NAMALWA (cell line): ENCODE results near the gene SPATA16.
"Not testable (repeated sequence)": the region's sequence is repeated elsewhere in the genome, so short reads cannot be mapped to it uniquely, and the experiment has no call there.

ENCODE experiments used
- DNase-seq: peaks from one replicate; pipeline ENCODE4 v3.0.0-alpha.2; 2015; ENCODE audit warnings: low spot score

Gene SPATA16

DNA sequence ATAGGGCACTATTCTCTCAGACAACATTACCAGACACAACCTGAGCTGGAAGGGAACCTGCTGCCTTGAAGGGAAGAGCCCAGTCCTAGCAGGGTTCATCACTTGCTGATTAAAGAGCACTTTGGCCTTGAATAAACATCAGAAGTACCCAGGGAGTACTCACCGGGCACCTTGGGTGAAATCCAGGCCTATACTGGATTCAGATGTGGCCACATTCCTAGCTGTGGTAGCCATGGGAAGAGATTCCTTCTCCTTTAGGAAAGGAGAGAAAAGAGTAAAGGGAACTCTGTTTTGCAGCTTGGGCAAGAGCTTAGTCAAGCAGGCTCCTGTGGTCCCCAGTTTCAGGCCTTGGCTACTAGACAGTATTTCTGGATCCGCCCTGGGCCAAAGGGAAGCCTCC lies 195.0 kb downstream of the SPATA16 start:
- no peak for DNase-seq

DNA sequence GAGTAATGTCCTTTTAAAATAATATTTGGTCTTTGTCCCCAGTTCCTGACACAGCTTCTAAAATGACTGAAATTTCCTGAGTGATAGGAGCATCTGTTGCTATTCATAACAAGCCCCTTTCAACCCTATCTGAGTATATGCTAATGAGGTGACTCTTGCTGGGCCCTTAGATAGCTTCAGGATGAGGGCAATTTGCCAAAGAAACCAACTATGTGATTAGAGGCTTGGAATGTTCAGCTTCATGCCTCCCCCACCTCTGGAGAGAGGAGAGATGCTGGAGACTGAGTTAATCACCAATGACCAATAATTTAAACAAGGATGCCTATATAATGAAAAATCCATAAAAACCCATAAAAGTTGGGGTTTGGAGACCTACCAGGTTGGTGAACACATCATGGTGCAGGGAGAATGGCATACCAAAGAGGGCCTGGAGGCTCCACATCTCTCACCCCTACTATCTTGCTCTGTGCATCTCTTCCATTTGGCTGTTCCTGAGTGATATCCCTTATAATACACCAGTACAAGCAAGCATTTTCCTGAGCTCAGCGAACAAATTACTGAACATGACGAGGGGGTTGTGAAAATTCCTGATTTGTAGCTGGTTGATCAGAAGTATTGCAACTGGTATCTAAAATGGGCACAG lies 201.3 kb downstream of the SPATA16 start:
- DNase-seq, result no peak

DNA sequence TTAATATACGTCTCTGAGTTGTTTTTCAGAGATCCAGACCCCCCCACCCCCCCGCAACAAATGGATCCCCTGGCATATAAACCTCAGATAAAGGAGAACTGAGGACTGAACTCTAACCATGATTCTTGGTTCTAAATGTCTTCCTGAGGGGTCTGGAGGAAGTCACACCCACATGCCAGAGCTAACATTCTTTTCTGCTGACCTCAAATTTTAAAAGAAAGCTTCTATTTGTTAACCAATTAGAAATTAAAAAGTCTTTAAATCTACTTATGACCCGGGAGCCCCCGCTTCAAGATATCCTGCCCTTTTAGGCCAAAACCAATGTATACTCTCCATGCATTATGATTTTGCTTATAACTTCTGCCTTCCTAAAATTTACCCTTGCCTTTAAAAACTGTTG lies 202.2 kb downstream of the SPATA16 start:
- no peak for DNase-seq

DNA sequence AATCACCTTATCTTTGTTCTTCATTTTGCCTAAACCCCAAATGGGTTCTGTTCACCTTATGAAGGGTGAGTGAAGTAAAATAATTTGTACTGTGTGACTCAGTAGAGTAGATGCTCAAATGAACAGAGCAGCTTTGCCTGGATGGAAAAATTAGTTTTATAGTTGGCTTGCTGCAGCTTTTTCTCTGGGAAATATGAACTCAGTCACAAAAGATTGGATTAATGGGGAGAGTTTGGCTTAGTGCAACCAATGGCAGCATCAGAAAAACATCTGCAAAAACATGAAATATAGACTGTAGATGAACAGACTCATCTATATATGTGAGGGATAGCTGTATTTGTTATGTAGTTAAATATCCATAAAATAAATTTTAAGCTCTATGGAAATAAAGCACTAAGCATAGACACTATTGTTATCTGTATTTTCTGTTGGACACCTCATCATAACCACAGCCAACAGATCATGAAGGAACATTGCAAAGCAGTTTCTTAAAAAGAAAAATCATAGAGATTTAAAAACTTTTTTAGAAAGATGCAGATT lies 209.2 kb downstream of the SPATA16 start:
- no peak for DNase-seq

DNA sequence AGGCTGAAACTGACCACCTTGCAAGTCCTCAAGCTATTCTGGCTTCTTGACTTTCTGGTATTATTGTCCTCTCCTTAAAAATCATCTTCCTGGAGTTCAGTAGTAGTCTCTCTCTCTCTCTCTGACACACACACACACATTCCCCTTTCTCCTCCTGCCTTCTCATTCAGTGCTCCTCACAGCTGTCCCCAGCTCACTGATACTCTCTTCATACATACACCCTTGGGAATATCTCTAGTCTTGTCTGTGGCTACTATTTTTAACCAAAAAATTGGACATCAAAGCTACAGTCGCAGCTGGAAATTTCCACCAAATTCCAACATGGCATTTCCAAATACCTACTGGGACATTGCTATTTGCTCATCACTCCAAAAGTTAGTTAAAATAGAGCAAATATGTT lies 211.6 kb downstream of the SPATA16 start:
- DNase-seq, result no peak

DNA sequence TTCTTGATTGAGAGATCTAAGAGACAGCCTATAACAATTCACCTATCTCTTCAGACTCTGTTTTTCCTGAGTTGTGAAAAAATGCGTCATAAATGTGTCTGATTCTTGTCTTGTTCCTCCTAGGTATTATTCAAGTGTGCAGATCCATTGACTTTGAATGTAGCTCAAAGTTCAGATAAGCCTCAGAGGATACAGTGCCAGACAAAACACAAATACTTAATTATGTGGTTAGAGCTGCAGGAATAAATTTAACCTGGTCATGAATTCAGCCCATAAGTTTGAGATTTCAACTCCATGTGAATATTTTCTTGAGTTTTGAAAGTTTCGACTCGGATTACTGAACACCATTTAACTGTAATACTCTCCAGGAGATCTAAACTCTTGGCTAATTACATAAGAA lies 216.5 kb downstream of the SPATA16 start:
- DNase-seq, result no peak

DNA sequence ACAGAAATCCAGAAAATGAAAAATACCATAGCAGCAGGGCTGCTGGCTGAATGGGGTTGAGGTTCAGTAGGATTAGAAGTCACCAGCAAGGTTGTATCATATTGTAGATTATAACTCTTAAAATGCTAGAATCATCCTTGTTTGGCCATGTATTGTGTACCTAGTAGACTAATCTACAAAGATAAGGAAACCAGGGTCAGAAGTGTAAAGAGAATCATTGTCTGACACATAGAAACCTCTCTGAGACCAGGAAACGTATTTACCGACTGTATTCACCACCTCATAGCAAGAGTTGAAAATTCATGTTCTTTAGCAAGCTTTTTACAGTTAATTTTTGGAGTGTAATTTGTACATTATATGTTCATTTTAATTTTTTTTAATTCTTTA lies 221.7 kb downstream of the SPATA16 start:
- no peak for DNase-seq

DNA sequence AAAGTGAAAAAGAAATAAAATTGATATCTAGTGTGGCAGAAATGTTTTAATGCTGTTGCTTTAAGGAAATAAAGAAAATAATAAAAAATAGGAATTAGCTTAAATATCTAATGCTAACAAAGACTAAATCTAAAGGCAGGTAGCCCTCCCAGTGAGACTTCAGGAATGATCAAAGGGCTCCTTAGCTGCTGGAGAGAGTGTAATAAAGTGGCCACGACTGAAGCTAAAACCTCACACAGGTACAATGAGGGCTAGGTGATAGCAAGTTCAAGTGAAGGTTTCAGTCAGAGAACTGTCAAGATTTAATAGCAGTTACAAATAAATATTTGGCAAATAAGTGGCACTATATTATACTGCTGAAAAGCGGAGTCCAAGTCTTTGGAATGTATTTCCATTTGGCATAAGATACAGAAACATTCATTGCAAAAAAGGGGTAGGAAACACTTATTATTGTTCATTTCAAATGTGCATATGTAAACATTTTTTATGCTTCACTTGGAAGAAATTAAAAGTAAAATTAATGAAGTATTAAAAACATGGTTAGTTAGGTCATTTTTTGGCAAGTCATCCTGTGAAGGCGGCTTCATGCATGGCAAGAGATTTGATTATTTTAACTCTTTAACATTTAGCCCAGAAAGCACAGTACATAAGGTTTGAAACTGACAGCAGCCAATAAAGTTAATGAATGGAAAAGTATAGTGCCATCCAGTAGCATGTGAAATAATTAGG lies 222.3 kb downstream of the SPATA16 start:
- DNase-seq, result no peak

DNA sequence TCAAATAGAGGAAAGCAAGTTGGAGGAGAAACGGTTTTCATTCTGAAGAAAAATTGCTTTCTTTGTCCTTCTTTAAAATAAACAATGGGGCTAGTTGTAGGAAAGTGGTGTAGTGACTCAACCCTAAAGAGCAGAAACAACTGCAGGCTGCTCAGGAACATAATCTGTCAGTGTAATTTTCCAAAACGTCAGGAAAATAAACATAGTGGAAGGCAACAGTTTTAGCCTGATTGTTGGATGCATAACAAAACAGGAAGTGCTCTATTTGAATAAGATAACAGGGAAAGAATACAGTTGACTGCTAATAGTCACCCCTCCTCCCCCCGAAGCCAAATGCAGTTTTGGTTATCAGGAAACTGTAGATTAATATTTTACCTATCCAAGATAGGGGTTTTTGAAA lies 222.9 kb downstream of the SPATA16 start:
- DNase-seq, result no peak

DNA sequence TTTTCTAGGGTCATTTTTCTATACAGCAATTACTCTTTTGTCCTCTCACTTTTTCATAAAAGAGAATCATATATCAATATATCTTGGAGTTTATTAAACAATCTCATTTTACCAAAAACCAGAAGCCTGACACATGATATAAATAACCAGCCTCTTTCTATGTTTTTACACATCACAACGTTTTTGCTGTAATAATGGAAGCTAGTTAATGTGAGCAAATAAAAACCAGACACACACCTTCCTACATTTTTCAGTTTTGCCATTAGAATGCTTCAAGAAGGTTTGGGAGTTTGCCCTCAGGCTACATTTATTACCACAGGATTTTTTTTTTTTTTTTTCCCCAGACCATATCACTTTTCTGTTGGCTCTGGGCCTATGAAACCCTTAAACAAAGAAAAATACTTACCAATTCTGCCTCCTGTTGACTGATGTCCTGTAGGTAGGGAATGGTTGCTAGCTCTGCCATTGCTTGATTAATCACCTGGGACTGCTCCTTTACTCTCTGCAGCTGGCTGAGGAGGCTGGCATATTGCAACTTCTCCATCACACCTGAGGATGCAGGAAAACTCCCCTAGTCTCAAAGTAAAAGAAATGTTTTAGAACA lies 225.0 kb downstream of the SPATA16 start:
- DNase-seq, result no peak

DNA sequence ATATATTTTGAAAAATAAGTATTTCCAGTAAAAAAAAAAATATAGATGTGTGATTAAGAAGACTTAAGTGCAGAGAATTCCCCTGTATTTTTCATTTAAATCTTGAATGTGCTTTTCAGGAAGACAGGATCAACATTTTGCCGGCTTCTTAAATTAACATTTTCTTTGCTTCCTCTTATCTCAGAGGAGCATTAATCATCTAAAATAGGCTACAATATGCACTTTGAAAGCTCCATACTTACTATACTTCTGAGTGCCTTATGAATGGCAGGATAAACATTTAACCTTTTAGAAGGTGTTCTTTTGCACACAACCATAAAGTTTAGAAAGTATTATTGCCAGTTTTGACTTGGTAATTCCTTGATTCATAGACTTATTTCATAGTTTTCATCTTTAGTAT lies 226.2 kb downstream of the SPATA16 start:
- DNase-seq, result no peak

DNA sequence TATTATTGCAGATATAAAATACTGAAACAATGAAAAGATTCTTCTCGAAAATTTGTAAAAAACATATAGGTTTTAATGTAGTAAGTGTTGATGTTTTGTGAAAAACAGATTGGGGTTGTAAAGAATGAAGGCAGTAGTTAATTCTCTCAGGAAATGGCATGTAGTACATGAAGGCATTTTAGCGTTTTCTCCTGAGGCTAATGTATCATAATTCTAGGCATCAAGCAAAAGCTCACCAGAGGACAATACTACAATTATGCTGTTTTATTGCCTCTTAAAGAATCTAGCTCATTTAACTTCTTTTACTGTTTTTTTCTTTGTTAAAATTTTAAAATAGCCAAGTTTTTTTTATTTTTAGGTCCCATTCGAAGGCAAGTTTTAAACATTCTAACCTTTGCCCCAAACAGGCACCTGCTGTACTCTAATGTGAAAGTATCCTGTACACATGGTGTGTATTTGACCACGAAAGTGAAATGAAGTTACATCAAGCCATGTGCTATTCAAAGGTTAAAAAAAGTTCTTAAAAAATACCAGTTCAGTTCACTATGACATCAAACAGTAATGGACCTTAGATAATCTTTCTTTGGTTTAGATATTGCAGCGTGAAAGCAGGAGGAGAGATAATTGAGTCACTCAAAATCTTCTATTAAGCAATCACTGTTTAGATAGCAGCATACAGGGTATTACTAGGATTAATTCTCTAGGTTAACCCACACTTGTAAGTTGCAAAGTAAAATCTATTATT lies 227.0 kb downstream of the SPATA16 start:
- no peak for DNase-seq

DNA sequence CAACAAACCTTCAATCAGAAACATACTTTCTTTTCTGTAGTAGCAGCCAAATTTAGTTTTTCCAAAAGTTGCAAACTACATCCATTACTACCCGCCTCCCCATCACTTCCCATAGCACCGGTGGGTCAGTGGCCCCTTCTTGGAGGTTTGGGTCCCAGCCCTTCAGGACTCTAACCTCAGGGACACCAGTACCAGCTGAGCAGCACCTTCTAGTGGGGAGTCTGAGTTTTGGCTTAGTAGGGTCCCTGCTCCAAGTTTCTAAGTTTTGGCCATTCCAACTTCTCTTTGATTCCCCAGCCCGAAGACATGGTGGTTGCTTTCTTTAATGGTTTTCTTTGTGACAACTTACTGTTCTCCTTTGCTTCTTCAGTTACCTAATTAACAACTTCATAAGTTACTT lies 229.9 kb downstream of the SPATA16 start:
- DNase-seq, result no peak

DNA sequence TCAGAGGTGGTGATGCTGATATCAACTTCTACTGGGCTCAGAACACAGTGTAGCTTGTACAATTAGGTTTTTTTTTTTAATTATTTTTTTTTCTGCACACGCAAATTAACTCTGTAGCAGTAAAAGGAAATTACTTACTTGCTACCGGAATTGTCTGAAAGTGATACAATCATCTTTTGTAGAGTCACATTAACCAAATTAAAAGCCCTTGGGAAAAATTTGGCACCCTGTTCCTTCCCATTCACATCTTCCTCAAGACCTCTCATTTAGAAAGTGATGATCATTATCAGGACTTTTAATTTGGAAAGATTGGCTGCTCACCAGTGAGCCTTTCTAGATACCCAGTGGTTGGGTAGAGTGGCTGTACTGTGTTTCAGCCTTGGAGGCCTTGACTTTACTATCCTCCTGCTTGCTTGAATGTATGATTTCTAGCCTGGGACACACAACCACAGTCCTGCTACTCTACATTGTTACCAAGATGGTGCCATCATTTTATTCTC lies 232.2 kb downstream of the SPATA16 start:
- DNase-seq, result no peak

DNA sequence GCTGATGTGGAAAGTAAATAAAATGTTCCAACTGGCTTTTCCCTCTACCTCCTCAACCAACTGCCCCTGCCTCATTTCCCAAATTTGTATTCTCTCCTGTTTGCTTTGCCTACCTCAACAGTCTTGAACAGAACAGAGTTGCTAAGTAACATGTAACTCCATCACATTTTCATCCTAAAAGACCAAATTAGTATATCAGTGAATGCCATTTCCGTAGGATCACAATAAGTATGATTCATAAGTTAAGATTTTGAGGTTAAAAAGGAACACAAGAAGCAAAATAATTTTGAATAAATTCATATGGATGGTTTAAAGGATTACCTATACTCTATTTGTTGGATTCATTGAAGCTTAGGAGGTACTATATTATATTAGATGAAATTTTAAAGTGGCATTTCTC lies 235.6 kb downstream of the SPATA16 start:
- DNase-seq, result no peak

DNA sequence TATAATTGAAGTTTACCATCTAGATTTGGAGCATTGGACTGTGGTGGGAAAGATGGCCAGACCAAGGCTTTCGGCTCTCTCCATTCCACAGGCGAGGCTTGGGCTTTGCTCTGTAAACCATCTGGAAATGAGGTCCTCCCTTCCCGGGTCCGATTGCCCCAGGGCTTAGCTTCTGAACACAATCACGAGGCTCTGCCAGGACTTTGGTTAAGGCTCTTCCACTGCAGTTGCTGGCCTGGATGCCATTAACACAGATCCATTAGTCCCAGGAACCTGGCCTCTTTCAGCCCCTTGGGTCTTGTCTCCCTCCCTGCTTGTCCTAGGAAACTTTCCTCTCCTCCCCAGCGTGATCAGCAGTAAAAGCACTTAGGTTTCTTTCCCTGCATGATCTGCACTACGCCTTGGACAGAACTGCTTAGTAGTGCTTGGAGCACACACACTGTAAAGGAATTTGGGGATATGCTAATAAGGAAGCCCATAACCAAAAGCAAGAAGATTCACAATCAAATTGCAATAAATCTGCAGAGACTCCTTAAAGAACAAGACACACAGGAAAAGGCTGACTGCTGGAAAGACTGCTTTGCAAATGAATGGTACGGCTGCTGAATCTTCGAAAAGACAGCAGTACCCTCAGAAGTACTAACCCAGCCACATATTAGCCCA lies 236.2 kb downstream of the SPATA16 start:
- DNase-seq, result no peak

DNA sequence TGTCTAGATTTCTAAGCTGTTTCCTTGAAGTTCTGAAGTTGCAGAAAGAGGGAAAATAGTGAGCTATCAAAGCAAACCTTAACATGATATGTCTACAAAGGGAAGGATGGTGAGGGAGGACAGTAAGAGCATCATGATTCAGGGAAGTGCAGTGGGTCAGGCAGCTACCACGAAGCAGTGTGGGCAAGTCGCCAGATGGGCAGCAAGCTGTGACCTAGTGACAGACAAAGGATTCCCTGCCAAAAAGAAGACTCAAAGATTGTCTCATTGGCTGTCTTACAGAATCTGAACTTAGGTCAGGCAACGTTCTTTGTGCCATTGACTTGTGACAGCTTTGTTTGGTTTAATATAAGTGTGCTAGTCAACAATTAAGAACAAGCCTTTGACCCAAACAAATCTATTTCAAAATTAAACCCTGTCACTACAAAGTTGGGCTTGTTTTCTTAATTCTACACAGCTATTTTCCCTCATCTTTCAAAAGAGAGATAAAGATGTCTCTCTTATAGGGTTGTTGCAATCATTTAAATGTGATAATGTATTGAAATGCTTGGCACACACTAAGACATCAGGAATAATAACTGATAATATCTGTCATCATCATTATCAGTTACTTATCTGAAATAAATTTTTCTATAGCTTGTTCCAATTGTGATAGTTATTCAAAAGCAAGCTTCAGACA lies 237.3 kb downstream of the SPATA16 start:
- no peak for DNase-seq

DNA sequence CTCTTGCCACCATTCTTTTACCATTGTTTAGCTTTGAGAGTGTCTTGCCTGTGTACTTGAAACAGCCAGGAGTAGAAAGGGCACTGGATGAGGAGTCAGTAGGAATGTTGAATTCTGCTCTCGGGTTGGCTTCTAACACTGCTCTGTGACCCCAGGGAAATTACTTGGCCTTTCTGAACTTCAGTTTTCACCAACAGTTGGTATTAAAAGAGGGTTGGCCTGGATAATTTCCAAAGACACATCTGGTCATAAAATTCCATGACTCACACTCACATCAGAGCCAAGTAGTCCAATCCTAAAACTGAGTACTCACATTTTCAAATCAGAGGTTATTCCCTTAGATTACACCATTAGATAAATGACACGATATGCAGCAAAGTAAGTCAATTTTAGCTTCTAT lies 248.9 kb downstream of the SPATA16 start:
- no peak for DNase-seq

DNA sequence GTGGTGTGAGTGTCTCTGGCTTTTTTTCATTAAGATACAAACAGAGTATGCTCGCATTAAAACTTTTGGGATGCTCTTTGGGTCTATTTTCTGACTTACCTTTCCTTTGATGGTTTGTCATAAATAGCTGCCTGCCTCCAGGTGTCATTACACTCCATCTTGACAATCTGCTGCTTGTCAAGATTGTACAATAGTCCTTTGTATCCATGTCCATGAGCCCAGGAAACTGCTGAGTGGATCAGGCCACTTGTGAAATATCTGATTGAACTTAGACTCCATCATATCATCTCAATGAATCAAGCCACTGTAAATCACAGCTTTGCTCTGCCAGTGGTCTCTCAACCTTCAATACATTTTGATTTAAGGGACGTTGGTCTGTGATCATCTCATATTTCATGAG lies 255.3 kb downstream of the SPATA16 start:
- DNase-seq, result no peak

DNA sequence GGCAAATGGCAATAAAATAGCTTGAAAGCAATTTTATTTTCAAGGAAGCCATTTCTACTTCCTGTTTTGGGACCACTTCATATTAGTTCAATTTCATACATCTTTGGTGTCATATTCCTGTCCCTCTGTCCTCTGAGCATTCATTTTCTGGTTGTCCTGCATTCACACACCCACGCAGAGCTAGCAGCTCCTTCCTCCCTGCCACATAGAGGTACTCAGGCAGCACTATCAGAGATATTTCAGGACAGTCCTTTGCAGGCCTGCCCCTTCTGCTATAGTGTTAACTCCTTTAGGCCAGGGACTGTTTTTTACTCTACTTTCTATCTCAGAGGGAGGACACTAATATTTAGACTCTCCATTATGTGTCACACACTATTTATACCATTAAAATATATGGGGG lies 258.5 kb downstream of the SPATA16 start:
- DNase-seq, result no peak

DNA sequence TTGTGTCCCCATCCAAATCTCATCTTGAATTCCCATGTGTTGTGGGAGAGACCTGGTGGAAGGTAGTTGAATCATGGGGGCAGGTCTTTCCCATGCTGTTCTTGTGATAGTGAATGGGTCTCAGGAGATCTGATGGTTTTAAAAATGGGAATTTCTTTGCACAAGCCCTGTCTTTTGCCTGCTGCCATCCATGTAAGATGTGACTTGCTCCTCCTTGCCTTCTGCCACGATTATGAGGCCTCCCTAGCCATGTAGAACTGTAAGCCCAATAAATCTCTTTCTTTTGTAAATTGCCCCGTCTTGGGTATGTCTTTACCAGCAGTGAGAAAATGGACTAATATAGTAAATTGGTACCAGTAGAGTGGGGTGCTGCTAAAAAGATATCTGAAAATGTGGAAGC lies 261.7 kb downstream of the SPATA16 start:
- not testable (repeated sequence) for DNase-seq
